HL-60 (cell line): Measurements from ENCODE around the gene ALLC.

Experiments used
- GABPA ChIP-seq: IDR thresholded peaks from 2 replicates; pipeline ENCODE4 v1.6.1; 2012; ENCODE audit warnings: low read depth
- POLR2AphosphoS5 ChIP-seq: IDR thresholded peaks from 2 replicates; pipeline ENCODE4 v1.6.1; 2012; ENCODE audit warnings: low read depth
- SPI1 ChIP-seq: IDR thresholded peaks from 2 replicates; pipeline ENCODE4 v1.6.1; 2012; ENCODE audit warnings: low read depth, mild to moderate bottlenecking, borderline replicate concordance
- TF ChIP-seq, protein P1 (sequence below): IDR thresholded peaks from 2 replicates; pipeline ENCODE4 v1.6.1; 2012; ENCODE audit warnings: low read depth; ENCODE audit not compliant: insufficient replicate concordance
- TF ChIP-seq, protein P2 (sequence below): IDR thresholded peaks from one replicate; pipeline ENCODE4 v1.5.1; 2011; ENCODE audit warnings: low read length, control low read depth, inconsistent platforms; ENCODE audit not compliant: insufficient read depth

DNA sequence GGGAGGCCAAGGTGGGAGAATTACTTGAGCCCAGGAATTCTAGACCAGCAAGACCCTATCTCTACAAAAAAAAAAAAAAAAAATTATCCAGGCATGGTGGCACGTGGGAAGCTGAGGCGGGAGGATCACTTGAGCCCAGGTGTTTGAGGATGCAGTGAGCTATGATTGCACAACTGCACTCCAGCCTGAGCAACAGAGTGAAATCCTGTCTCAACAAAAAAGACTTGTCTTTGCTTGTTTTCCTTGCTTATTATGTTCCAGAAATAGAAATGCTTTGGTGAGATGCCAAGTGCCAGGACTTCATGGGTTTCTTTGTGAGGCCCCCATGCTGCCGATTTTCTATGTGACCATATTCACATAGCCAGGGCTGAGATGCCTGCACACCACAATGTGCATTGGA lies 54.4 kb downstream of the ALLC start:
- TF ChIP-seq, protein P1, sequence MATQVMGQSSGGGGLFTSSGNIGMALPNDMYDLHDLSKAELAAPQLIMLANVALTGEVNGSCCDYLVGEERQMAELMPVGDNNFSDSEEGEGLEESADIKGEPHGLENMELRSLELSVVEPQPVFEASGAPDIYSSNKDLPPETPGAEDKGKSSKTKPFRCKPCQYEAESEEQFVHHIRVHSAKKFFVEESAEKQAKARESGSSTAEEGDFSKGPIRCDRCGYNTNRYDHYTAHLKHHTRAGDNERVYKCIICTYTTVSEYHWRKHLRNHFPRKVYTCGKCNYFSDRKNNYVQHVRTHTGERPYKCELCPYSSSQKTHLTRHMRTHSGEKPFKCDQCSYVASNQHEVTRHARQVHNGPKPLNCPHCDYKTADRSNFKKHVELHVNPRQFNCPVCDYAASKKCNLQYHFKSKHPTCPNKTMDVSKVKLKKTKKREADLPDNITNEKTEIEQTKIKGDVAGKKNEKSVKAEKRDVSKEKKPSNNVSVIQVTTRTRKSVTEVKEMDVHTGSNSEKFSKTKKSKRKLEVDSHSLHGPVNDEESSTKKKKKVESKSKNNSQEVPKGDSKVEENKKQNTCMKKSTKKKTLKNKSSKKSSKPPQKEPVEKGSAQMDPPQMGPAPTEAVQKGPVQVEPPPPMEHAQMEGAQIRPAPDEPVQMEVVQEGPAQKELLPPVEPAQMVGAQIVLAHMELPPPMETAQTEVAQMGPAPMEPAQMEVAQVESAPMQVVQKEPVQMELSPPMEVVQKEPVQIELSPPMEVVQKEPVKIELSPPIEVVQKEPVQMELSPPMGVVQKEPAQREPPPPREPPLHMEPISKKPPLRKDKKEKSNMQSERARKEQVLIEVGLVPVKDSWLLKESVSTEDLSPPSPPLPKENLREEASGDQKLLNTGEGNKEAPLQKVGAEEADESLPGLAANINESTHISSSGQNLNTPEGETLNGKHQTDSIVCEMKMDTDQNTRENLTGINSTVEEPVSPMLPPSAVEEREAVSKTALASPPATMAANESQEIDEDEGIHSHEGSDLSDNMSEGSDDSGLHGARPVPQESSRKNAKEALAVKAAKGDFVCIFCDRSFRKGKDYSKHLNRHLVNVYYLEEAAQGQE: no peak
- TF ChIP-seq, protein P2, sequence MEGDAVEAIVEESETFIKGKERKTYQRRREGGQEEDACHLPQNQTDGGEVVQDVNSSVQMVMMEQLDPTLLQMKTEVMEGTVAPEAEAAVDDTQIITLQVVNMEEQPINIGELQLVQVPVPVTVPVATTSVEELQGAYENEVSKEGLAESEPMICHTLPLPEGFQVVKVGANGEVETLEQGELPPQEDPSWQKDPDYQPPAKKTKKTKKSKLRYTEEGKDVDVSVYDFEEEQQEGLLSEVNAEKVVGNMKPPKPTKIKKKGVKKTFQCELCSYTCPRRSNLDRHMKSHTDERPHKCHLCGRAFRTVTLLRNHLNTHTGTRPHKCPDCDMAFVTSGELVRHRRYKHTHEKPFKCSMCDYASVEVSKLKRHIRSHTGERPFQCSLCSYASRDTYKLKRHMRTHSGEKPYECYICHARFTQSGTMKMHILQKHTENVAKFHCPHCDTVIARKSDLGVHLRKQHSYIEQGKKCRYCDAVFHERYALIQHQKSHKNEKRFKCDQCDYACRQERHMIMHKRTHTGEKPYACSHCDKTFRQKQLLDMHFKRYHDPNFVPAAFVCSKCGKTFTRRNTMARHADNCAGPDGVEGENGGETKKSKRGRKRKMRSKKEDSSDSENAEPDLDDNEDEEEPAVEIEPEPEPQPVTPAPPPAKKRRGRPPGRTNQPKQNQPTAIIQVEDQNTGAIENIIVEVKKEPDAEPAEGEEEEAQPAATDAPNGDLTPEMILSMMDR: no peak
- TF ChIP-seq POLR2AphosphoS5: no peak
- no peak for TF ChIP-seq SPI1
- TF ChIP-seq GABPA: no peak
